ENCODE data around the gene MCUB.

Gene MCUB

GRCh38 chr4:109729718-109730618 lies 169.9 kb downstream of the MCUB start, which contains the start of gene PLA2G12A:
TSS of gene PLA2G12A (minus strand) at chr4:109730070. CDS start at chr4:109729809, 261 bp downstream.
- DNase-seq (ENCODE audit: low spot score): peak; percentile 80

GRCh38 chr4:109730619-109731545 lies 170.8 kb downstream of the MCUB start:
- DNase-seq (ENCODE audit: low spot score): no peak

- no peak for DNase-seq (ENCODE audit: low spot score)
Observed at GRCh38 chr4:109733728-109734127, 173.7 kb downstream of the MCUB start.

- DNase-seq (ENCODE audit: low spot score): no peak
Observed at GRCh38 chr4:109735566-109736365, 175.7 kb downstream of the MCUB start.
